Panc1 (cell line): ENCODE measurements around the gene MSANTD2. TPM values are rescaled to one million over a fixed set of nuclear protein-coding genes. Genes with fewer than 3 reads are reported as not detected.
A peak's percentile ranks its signal among the peaks of the same experiment; 100 is the strongest.

Source experiments
- ATAC-seq: fragments of 200-7000 bp; cut with Tn5 transposase; 2 replicates; pipeline ENCODE4 v1.9.1; 2020; ENCODE audit warnings: mild to moderate bottlenecking, moderate library complexity
- BruUV-seq: library from RNA; stranded (reverse); fragments of 400-500 nt; replicated peaks from 2 replicates; lab custom pipeline; 2021; lab: Mats Ljungman, UMichigan
- CTCF ChIA-PET: fragments of 300-600 bp; sonication (Branson Sonifier 250); formaldehyde crosslinking; loops from one replicate; lab custom pipeline; 2022; ENCODE audit warnings: antibody characterized with exemption; lab: Charles Lee
- POLR2A ChIA-PET: fragments of 300-600 bp; sonication (Branson Sonifier 250); formaldehyde crosslinking; loops from one replicate; lab custom pipeline; 2022; ENCODE audit warnings: antibody characterized with exemption; lab: Charles Lee
- DNase-seq: peaks from one replicate; pipeline ENCODE4 v3.0.0-alpha.2; 2010; ENCODE audit warnings: low read depth, low spot score
- H3K27ac ChIP-seq: 2 replicates; pipeline ENCODE4 v1.5.1; 2011; ENCODE audit warnings: mild to moderate bottlenecking, low read length, inconsistent platforms
- H3K27me3 ChIP-seq: fragments of 200-500 bp; sonication (Bioruptor generic); 2 replicates; pipeline ENCODE4 v1.6.0; 2014; ENCODE audit warnings: low read length, inconsistent platforms; ENCODE audit not compliant: control insufficient read depth, insufficient read depth
- H3K36me3 ChIP-seq: fragments of 200-500 bp; sonication (Bioruptor generic); 2 replicates; pipeline ENCODE4 v1.5.1; 2014; ENCODE audit warnings: inconsistent platforms, mild to moderate bottlenecking, low read length, moderate library complexity; ENCODE audit not compliant: control insufficient read depth, insufficient read depth
- H3K4me1 ChIP-seq: 2 replicates; pipeline ENCODE4 v1.5.1; 2011; ENCODE audit warnings: inconsistent platforms, mild to moderate bottlenecking, low read length, moderate library complexity; ENCODE audit not compliant: control insufficient read depth, insufficient read depth
- H3K4me3 ChIP-seq, 2 experiments: 2 replicates each; pipeline ENCODE4 v1.5.1; 2011 to 2012; ENCODE audit warnings: low read depth in 2 of 2, low read length in 2 of 2, mild to moderate bottlenecking in 2 of 2, inconsistent platforms in 1 of 2, moderate library complexity in 1 of 2
- H3K9me3 ChIP-seq: fragments of 200-500 bp; sonication (Bioruptor generic); 2 replicates; pipeline ENCODE4 v1.5.1; 2014; ENCODE audit warnings: low read depth, mild to moderate bottlenecking, inconsistent platforms, low read length, moderate library complexity; ENCODE audit not compliant: control insufficient read depth, insufficient read depth
- POLR2AphosphoS5 ChIP-seq: IDR thresholded peaks from 2 replicates; pipeline ENCODE4 v1.6.1; 2012; ENCODE audit warnings: mild to moderate bottlenecking, low read depth, low read length, moderate library complexity
- REST ChIP-seq, 2 experiments: IDR thresholded peaks; 2 replicates each; pipeline ENCODE4 v1.6.1; 2011 to 2012; ENCODE audit warnings: low read depth in 2 of 2, control low read depth in 1 of 2, low read length in 1 of 2, mild to moderate bottlenecking in 1 of 2, moderate library complexity in 1 of 2; ENCODE audit not compliant: insufficient read depth in 1 of 2
- SIN3A ChIP-seq: IDR thresholded peaks from 2 replicates; pipeline ENCODE4 v1.6.1; 2012; ENCODE audit warnings: low read depth, mild to moderate bottlenecking, low read length, moderate library complexity, borderline replicate concordance; ENCODE audit not compliant: insufficient read depth
- TCF7L2 ChIP-seq: IDR thresholded peaks from 2 replicates; pipeline ENCODE4 v1.6.1; 2011; ENCODE audit warnings: mild to moderate bottlenecking, low read depth, low read length, inconsistent platforms
- in situ Hi-C: cut with HindIII; loops from 2 replicates; pipeline ENCODE4 v1.10.0; 2016; ENCODE audit warnings: low sequenced_read_pairs, low pct_unique_long_range_greater_than_20kb
- intact Hi-C: fragments of 100-400 bp; cut with micrococcal nuclease; formaldehyde crosslinking; loops from one replicate; pipeline ENCODE4 v1.10.0; 2022; ENCODE audit not compliant: unreplicated experiment
- total RNA-seq: library from RNA; stranded (reverse); gene quantifications from one replicate; pipeline ENCODE4 v1.2.1, GENCODE V29; 2021; ENCODE audit not compliant: unreplicated experiment
- TF ChIP-seq, protein P1 (sequence below): fragments of 450-650 bp; IDR thresholded peaks from 2 replicates; pipeline ENCODE4 v1.5.1; 2017; ENCODE audit warnings: mild to moderate bottlenecking

Gene MSANTD2
- total RNA-seq, 1 experiment from 2014 or later, result 20.5 TPM

GRCh38 chr11:124799348-124800225, 619 bp downstream of the MSANTD2 start:
- BruUV-seq, result no TSS peak
- Histone ChIP-seq H3K4me1 (peaks cover 23% of the 10 kb centered on the region), H3K27ac (peak overlapping the region; percentile 96), H3K36me3 (no peaks in the 10 kb centered on the region), H3K9me3 (no peaks in the 10 kb centered on the region), H3K4me3 (peak overlapping the region; percentile 75 to 84), H3K27me3 (no peaks in the 10 kb centered on the region)
- 0 out of 2 replicates have a peak, but pooled peaks have one; percentile 61 for TF ChIP-seq SIN3A
- TF ChIP-seq REST (IDR thresholded peaks at IDR 0.05; ENCODE audit: insufficient read depth in 1 of 2, low read depth in 2 of 2, low read length in 1 of 2), result no peak
- in situ Hi-C loops (loop anchor here (5.0 kb wide), 1 partner anchor 38 kb away; no protein-coding TSS in a partner anchor), intact Hi-C loops (loop anchor here (5.0 kb wide), 2 partner anchors 37 to 38 kb away; partner anchors contain the start of gene ESAM)
- DNase-seq (no peak), ATAC-seq (peak; percentile 79)
- CTCF ChIA-PET, result interaction anchor here (0.6 to 0.7 kb wide), 4 partner anchors 10 to 125 kb away, joined by 3 to 7 read pairs (median 4); no protein-coding TSS in a partner anchor
- POLR2A ChIA-PET, result interaction anchor here (0.5 to 1.4 kb wide), 3 partner anchors 14 to 58 kb away, joined by 3 to 6 read pairs (median 3); no protein-coding TSS in a partner anchor

GRCh38 chr11:124798991-124799347, 1.2 kb downstream of the MSANTD2 start:
- 0 out of 2 replicates have a peak, but pooled peaks have one; percentile 2 for ATAC-seq
- H3K27me3 ChIP-seq, result no peaks in the 10 kb centered on the region
- POLR2A ChIA-PET, result interaction anchor here (0.6 to 1.4 kb wide), 2 partner anchors 13 to 30 kb away, joined by 3 to 6 read pairs; no protein-coding TSS in a partner anchor
- no peak for DNase-seq
- H3K4me3 ChIP-seq, result peak overlapping the region; percentile 75 to 84
- TF ChIP-seq POLR2AphosphoS5 (no peak), TCF7L2 (no peak), REST (IDR thresholded peaks at IDR 0.05; ENCODE audit: insufficient read depth in 1 of 2, low read depth in 2 of 2, low read length in 1 of 2) (no peak), SIN3A (no peak)
- TF ChIP-seq, protein P1, sequence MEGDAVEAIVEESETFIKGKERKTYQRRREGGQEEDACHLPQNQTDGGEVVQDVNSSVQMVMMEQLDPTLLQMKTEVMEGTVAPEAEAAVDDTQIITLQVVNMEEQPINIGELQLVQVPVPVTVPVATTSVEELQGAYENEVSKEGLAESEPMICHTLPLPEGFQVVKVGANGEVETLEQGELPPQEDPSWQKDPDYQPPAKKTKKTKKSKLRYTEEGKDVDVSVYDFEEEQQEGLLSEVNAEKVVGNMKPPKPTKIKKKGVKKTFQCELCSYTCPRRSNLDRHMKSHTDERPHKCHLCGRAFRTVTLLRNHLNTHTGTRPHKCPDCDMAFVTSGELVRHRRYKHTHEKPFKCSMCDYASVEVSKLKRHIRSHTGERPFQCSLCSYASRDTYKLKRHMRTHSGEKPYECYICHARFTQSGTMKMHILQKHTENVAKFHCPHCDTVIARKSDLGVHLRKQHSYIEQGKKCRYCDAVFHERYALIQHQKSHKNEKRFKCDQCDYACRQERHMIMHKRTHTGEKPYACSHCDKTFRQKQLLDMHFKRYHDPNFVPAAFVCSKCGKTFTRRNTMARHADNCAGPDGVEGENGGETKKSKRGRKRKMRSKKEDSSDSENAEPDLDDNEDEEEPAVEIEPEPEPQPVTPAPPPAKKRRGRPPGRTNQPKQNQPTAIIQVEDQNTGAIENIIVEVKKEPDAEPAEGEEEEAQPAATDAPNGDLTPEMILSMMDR, result no peak
- no TSS peak for BruUV-seq
- intact Hi-C loops (loop anchor here (5.0 kb wide), 1 partner anchor 37 kb away; the partner anchor contains the start of gene ESAM), in situ Hi-C loops (loop anchor here (5.0 kb wide), 1 partner anchor 38 kb away; no protein-coding TSS in a partner anchor)
- CTCF ChIA-PET, result interaction anchor here (0.6 kb wide), 2 partner anchors 13 to 68 kb away, joined by 4 to 7 read pairs; no protein-coding TSS in a partner anchor
- H3K9me3 ChIP-seq, result no peaks in the 10 kb centered on the region
- H3K27ac ChIP-seq, result peak overlapping the region; percentile 84
- H3K4me1 ChIP-seq, result peaks cover 23% of the 10 kb centered on the region
- no peaks in the 10 kb centered on the region for H3K36me3 ChIP-seq
